AG09319 (cell line): Measurements from ENCODE around the gene RBP5.

Experiments used
- DNase-seq: peaks from one replicate; pipeline ENCODE4 v3.0.0-alpha.2; 2010; ENCODE audit warnings: low read depth; ENCODE audit errors: extremely low read depth
- CTCF ChIP-seq: IDR thresholded peaks from 2 replicates; pipeline ENCODE4 v1.5.1; 2011; ENCODE audit warnings: low read depth, mild to moderate bottlenecking, inconsistent platforms, low read length, moderate library complexity

The RBP5 gene

GRCh38 chr12:7130701-7131501 lies 2.2 kb upstream of the RBP5 start:
- no peak for TF ChIP-seq CTCF
- DNase-seq = no peak

- TF ChIP-seq CTCF = no peak
- DNase-seq = no peak
Measured at GRCh38 chr12:7129872-7130691, 1.4 kb upstream of the RBP5 start, which contains the start of gene CLSTN3. Gene CLSTN3, plus strand, starts transcription at chr12:7130371. Its CDS starts 278 bp downstream, at chr12:7130649.

GRCh38 chr12:7129287-7129871 lies 690 bp upstream of the RBP5 start:
- no peak for TF ChIP-seq CTCF
- no peak for DNase-seq

DNA sequence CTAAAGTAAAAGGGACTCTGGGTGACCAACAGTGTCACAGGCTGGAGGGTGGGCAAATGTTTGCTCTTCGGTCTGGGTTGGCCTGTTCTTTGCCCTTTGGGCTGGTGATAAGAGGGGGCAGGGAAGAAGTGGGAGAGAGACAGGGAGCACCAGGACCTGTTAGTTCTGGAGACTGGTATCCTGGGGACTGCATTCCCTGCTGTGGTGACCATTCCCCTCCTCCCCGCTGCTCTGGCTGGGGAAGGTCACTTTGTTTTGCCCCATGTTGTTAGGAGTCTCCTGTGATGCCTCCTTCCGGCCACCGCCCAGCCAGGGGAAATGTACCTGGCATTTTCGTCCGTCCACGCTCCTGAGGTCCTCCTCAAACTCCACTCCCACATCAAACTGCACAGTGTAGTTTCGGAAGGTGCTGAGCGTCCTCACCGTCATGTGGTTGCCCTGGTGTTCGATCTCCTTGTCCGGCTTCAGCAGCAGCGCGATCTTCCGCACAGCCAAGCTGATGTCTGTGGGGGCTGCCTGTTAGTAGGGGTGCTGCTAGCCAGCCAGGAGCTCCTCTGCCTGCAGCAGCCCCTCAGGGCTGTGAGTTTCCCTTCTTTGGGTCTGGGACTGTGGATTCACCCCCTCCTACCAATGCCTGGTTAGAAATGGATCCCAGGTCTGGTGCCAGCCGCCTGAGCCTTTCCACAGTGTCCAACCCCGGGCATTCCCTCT lies 618 bp downstream of the RBP5 start:
- DNase-seq = no peak
- no peak for TF ChIP-seq CTCF

GRCh38 chr12:7125632-7126227 lies 3.0 kb downstream of the RBP5 start:
- TF ChIP-seq CTCF = no peak
- no peak for DNase-seq

DNA sequence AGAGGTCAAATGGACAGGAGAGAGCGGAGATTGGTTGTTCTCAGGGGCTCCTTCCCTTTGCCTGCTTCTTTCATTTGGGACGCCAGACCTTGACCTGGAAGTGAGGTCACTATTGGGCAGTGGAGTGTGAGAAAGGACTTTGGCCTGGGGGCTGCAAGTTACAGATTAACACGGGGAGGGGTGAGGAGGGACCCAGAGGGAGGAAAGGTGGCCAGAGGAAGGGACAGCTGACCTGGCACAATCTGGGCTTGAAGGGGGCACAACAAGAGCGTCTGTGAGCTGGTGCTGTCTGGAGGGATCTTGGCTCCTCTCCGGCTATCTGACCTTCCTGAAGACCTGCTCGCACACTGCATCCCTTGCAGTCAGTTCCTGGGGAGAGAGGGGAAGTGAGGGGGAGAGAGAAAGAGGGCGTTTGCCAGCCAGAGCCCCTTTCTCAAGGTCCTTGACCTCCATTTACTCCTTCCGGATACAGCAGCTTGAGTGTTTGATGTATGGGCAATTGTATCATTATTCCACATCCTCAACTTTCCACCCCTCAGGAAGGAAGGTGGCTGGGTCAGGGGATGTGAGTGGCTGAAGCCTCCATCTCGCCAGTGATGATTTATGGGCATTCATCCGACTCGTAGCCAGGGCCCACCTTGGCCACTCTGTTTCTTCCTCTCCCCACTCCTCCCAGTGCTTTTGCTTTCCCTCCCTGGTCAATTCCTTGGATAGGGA lies 4.7 kb downstream of the RBP5 start:
- no peak for TF ChIP-seq CTCF
- DNase-seq = no peak
